Renal cortical epithelial cell (primary cell): Measurements from ENCODE around the gene DUSP2. TPM values are rescaled to one million over a fixed set of nuclear protein-coding genes. Genes with fewer than 3 reads are reported as not detected.

Experiments
- DNase-seq: peaks from one replicate; pipeline ENCODE4 v3.0.0-alpha.2; 2011; ENCODE audit warnings: low read depth
- total RNA-seq: library from RNA; depleted of rRNA; stranded (reverse); fragments of >200 nt; gene quantifications from 2 replicates; pipeline ENCODE4 v1.2.3, GENCODE V29; 2014

Gene DUSP2
- total RNA-seq, 1 donor from 2014 or later: 0.40 TPM

DNA sequence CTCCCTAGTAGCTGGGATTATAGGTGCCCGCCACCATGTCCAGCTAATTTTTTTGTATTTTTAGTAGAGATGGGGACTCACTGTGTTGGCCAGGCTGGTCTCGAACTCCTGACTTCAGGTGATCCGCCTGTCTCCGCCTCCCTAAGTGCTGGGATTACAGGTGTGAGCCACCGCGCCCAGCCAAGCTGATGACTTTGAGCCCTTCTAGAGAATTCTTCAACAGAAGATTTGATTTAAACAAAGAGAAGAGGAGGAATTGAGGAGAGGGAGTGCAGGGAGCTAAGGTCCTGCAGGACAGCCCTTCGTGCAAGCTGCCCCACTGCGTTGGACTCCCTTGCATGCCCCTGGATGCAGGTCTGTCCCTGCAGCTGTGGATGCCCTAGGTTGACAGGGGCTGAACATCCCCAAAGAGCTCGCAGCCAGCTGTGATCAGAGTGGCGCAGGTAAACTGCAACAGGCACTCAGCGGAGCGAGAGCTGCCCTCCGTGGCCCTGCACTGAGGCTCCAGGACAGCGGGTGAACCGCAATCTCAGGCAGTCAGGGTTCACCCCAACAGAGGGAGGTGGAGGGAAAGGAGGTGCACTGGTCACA lies 42.5 kb downstream of the DUSP2 start:
- no peak for DNase-seq

- DNase-seq: no peak
Observed at GRCh38 chr2:96100893-96101304, 44.3 kb downstream of the DUSP2 start.

- DNase-seq: no peak
Observed at GRCh38 chr2:96099861-96100798, 45.1 kb downstream of the DUSP2 start.

DNA sequence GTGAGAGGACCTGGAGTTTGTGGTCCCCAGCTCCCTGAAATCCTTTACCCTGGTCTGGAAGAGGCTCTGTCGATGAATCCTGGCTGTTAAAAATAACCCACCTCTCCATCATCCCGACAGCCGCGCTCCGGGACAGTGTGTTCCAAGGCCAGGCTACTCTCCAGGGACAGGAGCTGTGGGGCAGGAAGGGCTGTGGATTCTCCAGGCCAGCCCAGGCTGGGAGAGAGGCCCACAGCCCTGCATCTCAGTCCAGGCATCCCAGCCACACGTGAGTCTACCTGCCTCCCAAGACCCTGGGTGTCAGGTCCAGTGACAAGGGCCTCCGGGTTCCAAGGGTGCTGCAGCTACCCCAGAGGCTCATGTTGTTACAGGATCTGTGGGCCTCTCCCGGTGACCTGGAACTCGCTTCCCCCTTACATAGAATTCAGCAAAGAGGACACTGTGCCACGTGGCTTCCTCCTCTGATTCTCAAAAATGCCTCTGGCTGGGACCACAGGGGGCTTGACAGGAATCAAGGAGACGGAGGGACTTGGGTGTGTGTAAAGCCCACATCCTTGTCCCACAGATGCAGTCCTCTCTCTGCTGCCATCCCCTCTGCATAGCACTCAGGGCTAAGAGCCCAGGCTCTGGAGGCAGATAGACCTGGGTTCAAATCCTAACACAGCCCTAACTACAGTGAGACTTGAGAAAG lies 46.2 kb downstream of the DUSP2 start:
- no peak for DNase-seq

GRCh38 chr2:96097951-96098823 lies 47.1 kb downstream of the DUSP2 start:
- DNase-seq: no peak

DNA sequence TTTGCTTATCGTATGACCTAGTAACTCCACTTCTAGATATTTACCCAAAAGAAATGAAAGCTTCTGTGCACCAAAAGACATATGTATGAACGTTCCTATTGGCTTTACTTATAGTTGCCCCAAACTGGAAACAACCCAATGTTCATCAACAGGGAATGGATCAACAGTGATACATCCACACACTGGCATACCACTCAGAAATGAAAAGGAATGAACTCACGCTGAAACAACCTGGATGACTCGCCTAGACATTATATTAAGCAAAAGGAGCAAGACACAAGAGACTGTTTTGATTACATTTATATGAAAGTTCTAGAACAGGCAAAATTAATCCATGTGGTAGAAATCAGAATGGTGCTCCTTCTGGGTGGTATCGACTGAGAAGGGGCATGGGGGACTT lies 47.8 kb downstream of the DUSP2 start:
- DNase-seq: no peak

DNA sequence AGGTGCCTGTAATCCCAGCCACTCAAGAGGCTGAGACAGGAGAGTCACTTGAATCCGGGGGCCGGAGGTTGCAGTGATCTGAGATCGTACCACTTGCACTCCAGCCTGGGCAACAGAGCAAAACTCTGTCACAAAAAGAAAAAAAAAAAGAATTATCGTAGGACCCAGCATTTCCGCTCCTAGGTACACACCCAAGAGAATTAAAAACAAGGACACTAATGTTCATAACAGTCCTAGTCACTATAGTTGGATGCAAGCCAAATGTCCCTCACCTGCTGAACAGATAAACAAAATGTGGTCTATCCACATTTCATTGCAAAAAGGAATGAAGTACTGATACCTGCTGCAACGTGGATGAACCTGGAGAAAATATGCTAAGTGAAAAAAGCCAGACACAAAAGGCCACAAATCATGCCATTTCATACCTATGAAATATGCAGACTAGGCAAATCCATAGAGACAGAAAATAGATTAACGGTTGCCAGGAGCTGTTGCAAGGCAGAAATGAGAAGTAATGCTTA lies 50.1 kb downstream of the DUSP2 start:
- no peak for DNase-seq

GRCh38 chr2:96093528-96093927 lies 51.7 kb downstream of the DUSP2 start:
- DNase-seq: no peak

Other genes starting within 250 kb of the DUSP2 start
- 22.4 and 31.7 TPM in 2 replicates for gene ANKRD36C, start 153.6 kb downstream of the DUSP2 start, total RNA-seq
- 0.17 and 2.0 TPM in 2 replicates for gene GPAT2, start 110.5 kb downstream of the DUSP2 start, total RNA-seq
- not detected in 2 replicates for gene ADRA2B, start 28.9 kb downstream of the DUSP2 start, total RNA-seq
- gene ASTL, start 6.9 kb downstream of the DUSP2 start, total RNA-seq: not detected in 2 replicates
- 135 and 145 TPM in 2 replicates for gene STARD7, start 63.4 kb upstream of the DUSP2 start, total RNA-seq
- 24.1 and 48.0 TPM in 2 replicates for gene TMEM127, start 120.6 kb upstream of the DUSP2 start, total RNA-seq
- gene CIAO1, start 120.8 kb upstream of the DUSP2 start, total RNA-seq: 95.9 and 107 TPM in 2 replicates
- gene SNRNP200, start 160.1 kb upstream of the DUSP2 start, total RNA-seq: 36.8 and 129 TPM in 2 replicates
- gene ITPRIPL1, start 179.9 kb upstream of the DUSP2 start, total RNA-seq: 0.89 and 4.2 TPM in 2 replicates
- gene NCAPH, start 190.3 kb upstream of the DUSP2 start, total RNA-seq: 0.65 and 17.0 TPM in 2 replicates